RPMI8226 (cell line): ENCODE results near the gene TECTB.
A peak's percentile ranks its signal among the peaks of the same experiment; 100 is the strongest.

Experiments
- DNase-seq: peaks from one replicate; pipeline ENCODE4 v3.0.0-alpha.2; 2015

Gene TECTB

GRCh38 chr10:112275512-112276245, 7.5 kb upstream of the TECTB start:
- DNase-seq: no peak

- DNase-seq: no peak
Observed at GRCh38 chr10:112278871-112279270, 4.3 kb upstream of the TECTB start.

GRCh38 chr10:112279433-112279832, 3.8 kb upstream of the TECTB start:
- no peak for DNase-seq

GRCh38 chr10:112280205-112280921, 2.8 kb upstream of the TECTB start:
- no peak for DNase-seq

- no peak for DNase-seq
Observed at GRCh38 chr10:112282086-112282485, 1.1 kb upstream of the TECTB start.

GRCh38 chr10:112286837-112287818, 3.9 kb downstream of the TECTB start:
- DNase-seq: no peak

- DNase-seq: no peak
Observed at GRCh38 chr10:112287844-112288243, 4.6 kb downstream of the TECTB start.

- DNase-seq: no peak
Observed at GRCh38 chr10:112288486-112288885, 5.3 kb downstream of the TECTB start.

- DNase-seq: no peak
Observed at GRCh38 chr10:112289373-112290053, 6.3 kb downstream of the TECTB start.

- no peak for DNase-seq
Observed at GRCh38 chr10:112290054-112290373, 6.8 kb downstream of the TECTB start.

- no peak for DNase-seq
Observed at GRCh38 chr10:112294169-112294568, 11.0 kb downstream of the TECTB start.

GRCh38 chr10:112295853-112296830, 12.9 kb downstream of the TECTB start:
- DNase-seq: no peak

GRCh38 chr10:112296908-112297331, 13.7 kb downstream of the TECTB start:
- no peak for DNase-seq

- no peak for DNase-seq
Observed at GRCh38 chr10:112298581-112298980, 15.4 kb downstream of the TECTB start.

- no peak for DNase-seq
Observed at GRCh38 chr10:112299456-112299855, 16.3 kb downstream of the TECTB start.

GRCh38 chr10:112302335-112302734, 19.1 kb downstream of the TECTB start:
- no peak for DNase-seq

GRCh38 chr10:112303528-112303927, 20.3 kb downstream of the TECTB start:
- no peak for DNase-seq

- no peak for DNase-seq
Observed at GRCh38 chr10:112304267-112304859, 21.2 kb downstream of the TECTB start.

GRCh38 chr10:112307358-112308124, 24.3 kb downstream of the TECTB start:
- peak; percentile 50 for DNase-seq

GRCh38 chr10:112308125-112308502, 24.9 kb downstream of the TECTB start:
- DNase-seq: no peak
